Measurements from ENCODE around the gene INO80B.
"Not testable (repeated sequence)": the region's sequence is repeated elsewhere in the genome, so short reads cannot be mapped to it uniquely, and the experiment has no call there.

The INO80B gene

GRCh38 chr2:74450570-74451190 is 4.2 kb upstream of the INO80B start:
- no peak for DNase-seq (ENCODE audit: low read depth)

GRCh38 chr2:74457129-74457548 is 2.3 kb downstream of the INO80B start:
- DNase-seq (ENCODE audit: low read depth), result no peak

- peak; percentile 74 for DNase-seq (ENCODE audit: low read depth)
Observed at GRCh38 chr2:74457549-74458131, 2.8 kb downstream of the INO80B start.

GRCh38 chr2:74458132-74458937 is 3.4 kb downstream of the INO80B start, which contains the start of gene WBP1:
Gene WBP1, plus strand, starts transcription at chr2:74458438. Its CDS starts 165 bp downstream, at chr2:74458603.
- peak; percentile 100 for DNase-seq (ENCODE audit: low read depth)

GRCh38 chr2:74458938-74459363 is 4.1 kb downstream of the INO80B start:
- DNase-seq (ENCODE audit: low read depth), result no peak

GRCh38 chr2:74459503-74460118 is 4.7 kb downstream of the INO80B start:
- DNase-seq (ENCODE audit: low read depth), result not testable (repeated sequence)

GRCh38 chr2:74460187-74460586 is 5.3 kb downstream of the INO80B start:
- not testable (repeated sequence) for DNase-seq (ENCODE audit: low read depth)

- no peak for DNase-seq (ENCODE audit: low read depth)
Observed at GRCh38 chr2:74461187-74462053, 6.5 kb downstream of the INO80B start.

- no peak for DNase-seq (ENCODE audit: low read depth)
Observed at GRCh38 chr2:74462054-74462785, 7.3 kb downstream of the INO80B start.

GRCh38 chr2:74462786-74463105 is 7.9 kb downstream of the INO80B start:
- no peak for DNase-seq (ENCODE audit: low read depth)

- no peak for DNase-seq (ENCODE audit: low read depth)
Observed at GRCh38 chr2:74464406-74464805, 9.5 kb downstream of the INO80B start.

GRCh38 chr2:74470742-74471141 is 15.9 kb downstream of the INO80B start:
- DNase-seq (ENCODE audit: low read depth), result not testable (repeated sequence)

GRCh38 chr2:74471332-74472065 is 16.6 kb downstream of the INO80B start:
- DNase-seq (ENCODE audit: low read depth), result no peak

- DNase-seq (ENCODE audit: low read depth), result peak; percentile 93
Observed at GRCh38 chr2:74472086-74472944, 17.4 kb downstream of the INO80B start, which contains the start of gene MRPL53. Gene MRPL53, minus strand, starts transcription at chr2:74472680. Its CDS starts 20 bp downstream, at chr2:74472660.

- DNase-seq (ENCODE audit: low read depth), result no peak
Observed at GRCh38 chr2:74472945-74473258, 18.0 kb downstream of the INO80B start.

- no peak for DNase-seq (ENCODE audit: low read depth)
Observed at GRCh38 chr2:74474481-74474880, 19.6 kb downstream of the INO80B start.

GRCh38 chr2:74474899-74475298 is 20.0 kb downstream of the INO80B start:
- DNase-seq (ENCODE audit: low read depth), result no peak

GRCh38 chr2:74481431-74481830 is 26.5 kb downstream of the INO80B start:
- no peak for DNase-seq (ENCODE audit: low read depth)

All from T-helper 22 cell (primary cell).